Tibial nerve (tissue), 4 donors: ENCODE measurements around the gene ADSS1. TPM values are rescaled to one million over a fixed set of nuclear protein-coding genes. Genes with fewer than 3 reads are reported as not detected.
A peak's percentile ranks its signal among the peaks of the same experiment; 100 is the strongest.

Experiments
- DNase-seq, 2 donors: peaks; one replicate each; pipeline ENCODE4 v3.0.0-alpha.2; 2019; ENCODE audit warnings: low spot score in 2 of 2
- H3K27ac ChIP-seq, 4 donors: fragments of 200-600 bp; sonication (generic) in 3 of 4; one replicate each; pipeline ENCODE4 v1.5.1; 2017 to 2019; ENCODE audit warnings: mild to moderate bottlenecking in 1 of 4
- H3K27me3 ChIP-seq, 2 donors: fragments of 200-600 bp; sonication (generic) in 1 of 2; one replicate each; pipeline versions ENCODE4 v1.5.1 to v1.6.0; 2017 to 2019
- H3K36me3 ChIP-seq, 3 donors: fragments of 200-600 bp; sonication (generic); one replicate each; pipeline ENCODE4 v1.5.1; 2018 to 2019
- H3K4me1 ChIP-seq, 4 donors: fragments of 200-600 bp; sonication (generic) in 3 of 4; one replicate each; pipeline ENCODE4 v1.5.1; 2017 to 2019
- H3K4me3 ChIP-seq, 4 donors: fragments of 200-600 bp; sonication (generic) in 3 of 4; one replicate each; pipeline ENCODE4 v1.5.1; 2017 to 2019; ENCODE audit warnings: mild to moderate bottlenecking in 1 of 4, moderate library complexity in 1 of 4
- H3K9me3 ChIP-seq, 4 donors: fragments of 200-600 bp; sonication (generic) in 3 of 4; one replicate each; pipeline ENCODE4 v1.5.1; 2017 to 2019
- EP300 ChIP-seq, 2 donors: sonication (generic); formaldehyde crosslinking; IDR thresholded peaks; one replicate each; pipeline ENCODE4 v1.6.1; 2017; ENCODE audit warnings: antibody characterized with exemption in 2 of 2, mild to moderate bottlenecking in 1 of 2
- POLR2A ChIP-seq, 2 donors: fragments of 450-650 bp; IDR thresholded peaks; one replicate each; pipeline ENCODE4 v1.6.1; 2017; ENCODE audit warnings: antibody characterized with exemption in 2 of 2, mild to moderate bottlenecking in 2 of 2, moderate library complexity in 2 of 2
- WGBS, 2 donors: methylation state at CpG; one replicate each; pipeline ENCODE4 v1.1.5; 2018; 5-methylcytosine and 5-hydroxymethylcytosine counted together
- total RNA-seq, 4 donors: library from RNA; depleted of rRNA; stranded (reverse); fragments of >200 nt; gene quantifications; one replicate each; pipeline ENCODE4 v1.1.0, GENCODE V29; 2016
- TF ChIP-seq, protein P1 (sequence below), 5 experiments: fragments of 200-600 bp in 3 of 5; fragments of 450-650 bp in 2 of 5; sonication (generic) in 3 of 5; IDR thresholded peaks; one replicate each; pipeline ENCODE4 v1.5.1; 2016 to 2019; ENCODE audit warnings: antibody characterized with exemption in 5 of 5, mild to moderate bottlenecking in 3 of 5, moderate library complexity in 2 of 5

ADSS1 gene
- total RNA-seq, 4 donors from 2014 or later, result 4.8 to 11.4 (median 6.3) TPM

DNA sequence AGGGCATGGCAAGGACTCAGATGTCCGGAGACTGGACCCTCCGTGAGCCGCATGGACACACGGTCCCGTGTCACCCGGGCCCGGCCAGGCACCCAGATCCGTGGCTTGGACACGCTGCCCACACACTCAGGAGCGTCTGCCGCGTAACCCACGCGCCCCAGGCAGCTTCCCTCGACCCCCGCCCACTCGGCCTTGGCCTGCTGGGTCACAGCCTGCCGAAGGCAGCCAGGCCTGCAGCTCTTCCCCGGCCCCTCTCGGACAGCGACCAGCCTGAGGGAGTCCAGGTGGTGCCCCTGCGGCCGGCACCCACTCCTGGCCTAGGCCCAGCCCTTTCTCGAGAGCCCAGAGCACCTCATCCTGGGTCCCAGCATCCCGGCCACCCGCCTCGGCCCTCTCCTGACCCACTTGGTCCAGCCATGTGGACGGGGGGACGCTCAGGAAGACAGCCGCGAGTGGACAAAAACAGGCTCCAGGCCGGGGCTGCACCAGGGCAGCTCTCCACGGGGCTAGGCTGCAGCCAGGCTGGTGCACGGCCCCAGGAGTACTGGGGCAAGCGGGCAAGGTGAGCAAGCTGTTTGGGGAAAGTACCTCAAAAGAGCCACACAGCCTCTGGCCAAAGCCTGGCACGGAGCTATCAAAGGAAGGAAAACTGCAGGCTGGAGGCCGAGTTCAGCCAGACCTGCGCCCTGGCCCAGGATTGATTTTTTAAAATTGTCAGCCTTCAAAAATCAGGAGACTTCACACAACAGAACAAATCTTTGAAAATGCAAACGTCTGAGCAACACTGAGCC lies 65.0 kb downstream of the ADSS1 start:
- Histone ChIP-seq H3K27me3 (no peaks in the 10 kb centered on the region), H3K27ac (peak overlapping the region in 2 of 4 donors; percentile 80 to 84), H3K36me3 (peaks cover 0 to 44% (median 7%) of the 10 kb centered on the region in 3 donors), H3K9me3 (no peaks in the 10 kb centered on the region), H3K4me1 (peaks cover 0 to 99% (median 56%) of the 10 kb centered on the region in 4 donors), H3K4me3 (no peak overlapping the region)
- DNase-seq, result no peak
- WGBS, 2 donors, result 60 to 66% methylated on average over 23 to 28 of the region's 39 CpGs
- TF ChIP-seq POLR2A (IDR thresholded peaks at IDR 0.05), result no peak
- no peak for TF ChIP-seq EP300 (IDR thresholded peaks at IDR 0.05)
- TF ChIP-seq, protein P1, sequence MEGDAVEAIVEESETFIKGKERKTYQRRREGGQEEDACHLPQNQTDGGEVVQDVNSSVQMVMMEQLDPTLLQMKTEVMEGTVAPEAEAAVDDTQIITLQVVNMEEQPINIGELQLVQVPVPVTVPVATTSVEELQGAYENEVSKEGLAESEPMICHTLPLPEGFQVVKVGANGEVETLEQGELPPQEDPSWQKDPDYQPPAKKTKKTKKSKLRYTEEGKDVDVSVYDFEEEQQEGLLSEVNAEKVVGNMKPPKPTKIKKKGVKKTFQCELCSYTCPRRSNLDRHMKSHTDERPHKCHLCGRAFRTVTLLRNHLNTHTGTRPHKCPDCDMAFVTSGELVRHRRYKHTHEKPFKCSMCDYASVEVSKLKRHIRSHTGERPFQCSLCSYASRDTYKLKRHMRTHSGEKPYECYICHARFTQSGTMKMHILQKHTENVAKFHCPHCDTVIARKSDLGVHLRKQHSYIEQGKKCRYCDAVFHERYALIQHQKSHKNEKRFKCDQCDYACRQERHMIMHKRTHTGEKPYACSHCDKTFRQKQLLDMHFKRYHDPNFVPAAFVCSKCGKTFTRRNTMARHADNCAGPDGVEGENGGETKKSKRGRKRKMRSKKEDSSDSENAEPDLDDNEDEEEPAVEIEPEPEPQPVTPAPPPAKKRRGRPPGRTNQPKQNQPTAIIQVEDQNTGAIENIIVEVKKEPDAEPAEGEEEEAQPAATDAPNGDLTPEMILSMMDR (IDR thresholded peaks at IDR 0.05), result no peak

DNA sequence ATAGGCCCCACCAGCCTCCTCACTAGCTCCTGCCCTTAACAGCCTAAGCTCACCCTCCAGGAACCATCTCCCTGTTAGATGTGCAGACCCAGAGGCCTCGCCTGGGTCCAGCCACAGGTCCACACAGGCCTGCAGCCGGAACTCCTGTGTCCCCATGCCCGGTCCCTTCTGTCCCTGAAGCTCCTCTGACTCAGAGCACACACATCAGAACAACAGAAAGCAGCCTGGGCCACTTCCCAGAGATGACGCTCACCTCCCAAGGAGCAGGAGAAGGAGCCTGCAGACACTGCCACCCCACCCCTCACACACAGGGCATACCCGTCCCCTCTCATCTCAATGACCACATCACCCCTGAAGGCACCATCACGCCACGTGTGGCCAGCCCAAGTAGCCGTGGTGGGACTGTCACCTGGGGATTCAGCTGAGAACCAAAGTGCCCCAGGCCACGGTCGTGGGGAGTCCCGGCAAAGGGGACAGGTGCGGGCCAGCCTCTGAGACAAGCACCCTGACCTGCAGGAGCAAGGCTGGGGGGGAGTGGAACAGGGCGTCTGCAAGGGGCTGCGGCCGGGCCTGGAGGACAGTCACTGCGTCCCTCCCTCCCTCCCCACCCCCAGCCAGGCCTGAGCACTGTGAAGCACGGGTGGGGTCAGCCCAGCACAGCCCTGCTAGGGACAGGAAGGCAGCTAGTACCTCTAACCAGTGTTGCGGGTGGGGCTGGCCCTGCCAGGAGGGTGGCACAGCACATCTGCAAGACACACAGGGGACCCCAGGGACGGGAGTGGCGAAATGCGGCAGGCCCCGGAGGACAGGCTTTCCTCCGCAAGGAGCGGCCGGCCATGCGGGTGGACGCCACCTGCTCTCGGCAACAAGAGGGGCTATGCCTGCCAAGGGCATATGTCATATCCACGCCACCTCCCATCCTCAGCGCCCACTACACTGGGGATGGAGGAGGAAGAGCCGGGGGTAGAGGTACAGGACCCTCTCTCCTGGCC lies 66.0 kb downstream of the ADSS1 start:
- no peaks in the 10 kb centered on the region for H3K27me3 ChIP-seq
- WGBS, 2 donors, result 84 to 89% methylated on average over 16 to 28 of the region's 31 CpGs
- no peaks in the 10 kb centered on the region for H3K9me3 ChIP-seq
- peaks cover 0 to 44% (median 7%) of the 10 kb centered on the region in 3 donors for H3K36me3 ChIP-seq
- H3K27ac ChIP-seq, result no peak overlapping the region
- H3K4me1 ChIP-seq, result peaks cover 0 to 96% (median 57%) of the 10 kb centered on the region in 4 donors
- DNase-seq, result no peak
- TF ChIP-seq EP300 (IDR thresholded peaks at IDR 0.05) (no peak), POLR2A (IDR thresholded peaks at IDR 0.05) (no peak)
- TF ChIP-seq, protein P1 (IDR thresholded peaks at IDR 0.05), result no peak
- H3K4me3 ChIP-seq, result no peak overlapping the region

DNA sequence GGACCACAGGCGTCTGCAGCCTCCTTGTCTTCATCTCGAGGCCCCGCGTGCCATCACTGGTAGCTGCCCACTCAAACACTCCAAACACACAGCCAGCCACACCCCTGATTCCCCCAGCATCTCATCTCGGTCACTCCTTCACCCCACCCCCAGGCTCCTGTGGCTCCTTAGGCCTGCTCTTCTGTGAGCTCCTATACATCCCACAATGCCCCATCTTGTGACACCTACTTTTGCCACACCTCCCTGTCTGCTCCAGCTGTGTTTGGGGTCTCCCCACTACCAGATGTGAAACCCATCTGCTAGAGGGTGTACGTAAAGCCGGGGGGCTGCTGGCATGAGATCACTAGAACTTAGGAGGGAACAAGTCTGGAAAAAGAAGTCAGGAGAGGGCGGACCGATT lies 67.4 kb downstream of the ADSS1 start:
- no peak overlapping the region for H3K27ac ChIP-seq
- TF ChIP-seq, protein P1 (IDR thresholded peaks at IDR 0.05), result no peak
- TF ChIP-seq EP300 (IDR thresholded peaks at IDR 0.05) (no peak), POLR2A (IDR thresholded peaks at IDR 0.05) (no peak)
- H3K4me1 ChIP-seq, result peaks cover 0 to 89% (median 58%) of the 10 kb centered on the region in 4 donors
- H3K9me3 ChIP-seq, result no peaks in the 10 kb centered on the region
- 83 to 84% methylated on average over 9 of the region's 9 CpGs for WGBS, 2 donors
- DNase-seq, result no peak
- H3K27me3 ChIP-seq, result no peaks in the 10 kb centered on the region
- no peak overlapping the region for H3K4me3 ChIP-seq
- H3K36me3 ChIP-seq, result peaks cover 0 to 44% (median 7%) of the 10 kb centered on the region in 3 donors

DNA sequence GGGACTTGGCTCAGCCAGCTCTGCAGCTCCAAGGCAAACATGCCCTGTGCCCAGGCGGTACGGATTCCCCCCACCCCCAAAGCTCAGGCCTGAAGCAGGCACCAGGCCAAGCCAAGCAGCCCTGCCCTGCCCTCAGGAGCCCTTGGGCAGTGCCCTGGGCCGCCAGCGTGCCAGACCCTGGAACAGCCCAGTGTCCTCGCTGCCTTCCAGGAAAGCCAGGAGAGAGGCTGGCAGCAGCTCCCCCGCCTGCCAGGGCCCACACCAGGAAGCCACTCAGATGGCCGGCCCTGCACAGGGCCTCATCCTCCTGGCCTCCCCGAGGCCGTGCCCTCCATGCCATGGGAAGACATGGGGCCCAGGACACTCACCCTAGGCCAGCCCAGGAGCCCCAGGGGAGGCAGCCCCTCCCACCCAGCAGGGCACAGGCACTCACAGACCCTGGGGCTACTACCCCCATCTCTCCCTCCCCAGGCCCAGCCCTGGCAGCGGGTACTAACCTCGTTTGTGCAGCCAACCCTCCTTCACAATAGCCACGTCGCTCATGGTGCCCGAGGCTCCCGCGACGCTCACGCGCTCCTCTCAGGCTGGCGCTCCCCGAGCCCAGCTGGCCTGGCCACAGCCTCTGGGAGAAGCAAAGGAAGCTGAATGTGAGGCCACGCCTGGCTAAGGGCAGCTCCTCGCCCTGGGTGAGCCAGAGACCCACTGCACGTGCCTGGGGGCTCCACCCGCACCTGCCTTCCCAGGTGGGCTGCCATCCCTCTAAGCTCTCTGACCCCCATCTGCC lies 68.3 kb downstream of the ADSS1 start:
- H3K4me3 ChIP-seq, result no peak overlapping the region
- H3K9me3 ChIP-seq, result no peaks in the 10 kb centered on the region
- H3K36me3 ChIP-seq, result peaks cover 0 to 44% (median 7%) of the 10 kb centered on the region in 3 donors
- 64 to 67% methylated on average over 23 of the region's 25 CpGs for WGBS, 2 donors
- peaks cover 0 to 89% (median 50%) of the 10 kb centered on the region in 4 donors for H3K4me1 ChIP-seq
- peak overlapping the region in 1 of 4 donors; percentile 2 for H3K27ac ChIP-seq
- H3K27me3 ChIP-seq, result no peaks in the 10 kb centered on the region
- TF ChIP-seq POLR2A (IDR thresholded peaks at IDR 0.05), result no peak
- TF ChIP-seq, protein P1 (IDR thresholded peaks at IDR 0.05), result no peak
- no peak for TF ChIP-seq EP300 (IDR thresholded peaks at IDR 0.05)
- no peak for DNase-seq
